ENCODE results near the gene SUMO2. TPM values are rescaled to one million over a fixed set of nuclear protein-coding genes. Genes with fewer than 3 reads are reported as not detected.

Gene SUMO2
- total and polyA plus RNA-seq, 2 donors from 2014 or later = 279 to 315 TPM

GRCh38 chr17:75191584-75191983, 8.8 kb upstream of the SUMO2 start:
- no peak for TF ChIP-seq CTCF (IDR thresholded peaks at IDR 0.05; ENCODE audit: borderline replicate concordance, extremely low read depth, insufficient read depth)
- no peak for FAIRE-seq
- intact Hi-C loops (cut with DNase I) = no loop called here

GRCh38 chr17:75188614-75189013, 5.9 kb upstream of the SUMO2 start:
- FAIRE-seq (no peak), DNase-seq (no peak)
- H3K4me3 ChIP-seq (ENCODE audit: low read length in 3 of 3) = no peak overlapping the region
- H3K9me3 ChIP-seq (ENCODE audit: control insufficient read depth in 2 of 3, insufficient read depth in 1 of 3, low read length in 3 of 3) = no peaks in the 10 kb centered on the region
- no peak overlapping the region for H3K9ac ChIP-seq (ENCODE audit: low read length in 3 of 3)
- intact Hi-C loops (cut with DNase I) = no loop called here
- H3K36me3 ChIP-seq (ENCODE audit: control insufficient read depth in 2 of 3, insufficient read depth in 3 of 3, low read length in 3 of 3) = no peaks in the 10 kb centered on the region
- H3K27me3 ChIP-seq (ENCODE audit: control insufficient read depth, insufficient read depth, low read length) = no peaks in the 10 kb centered on the region
- no peaks in the 10 kb centered on the region for H3K4me1 ChIP-seq (ENCODE audit: control insufficient read depth in 2 of 3, insufficient read depth in 2 of 3, low read depth in 1 of 3, low read length in 3 of 3)
- TF ChIP-seq CTCF (IDR thresholded peaks at IDR 0.05; ENCODE audit: borderline replicate concordance, extremely low read depth, insufficient read depth) = no peak
- H3K27ac ChIP-seq (ENCODE audit: low read depth in 2 of 2, low read length in 2 of 2) = no peak overlapping the region

More at GRCh38 chr17:75191584-75191983, 8.8 kb upstream of the SUMO2 start:
- DNase-seq = peak in 2 of 5 donors; percentile 13 to 27
- H3K4me1 ChIP-seq (ENCODE audit: control insufficient read depth in 2 of 3, insufficient read depth in 2 of 3, low read depth in 1 of 3, low read length in 3 of 3) = no peaks in the 10 kb centered on the region
- H3K9ac ChIP-seq (ENCODE audit: low read length in 3 of 3) = no peak overlapping the region
- H3K27me3 ChIP-seq (ENCODE audit: control insufficient read depth, insufficient read depth, low read length) = no peaks in the 10 kb centered on the region
- no peaks in the 10 kb centered on the region for H3K9me3 ChIP-seq (ENCODE audit: control insufficient read depth in 2 of 3, insufficient read depth in 1 of 3, low read length in 3 of 3)
- no peak overlapping the region for H3K27ac ChIP-seq (ENCODE audit: low read depth in 2 of 2, low read length in 2 of 2)
- no peak overlapping the region for H3K4me3 ChIP-seq (ENCODE audit: low read length in 3 of 3)
- no peaks in the 10 kb centered on the region for H3K36me3 ChIP-seq (ENCODE audit: control insufficient read depth in 2 of 3, insufficient read depth in 3 of 3, low read length in 3 of 3)

- Histone ChIP-seq H3K4me3 (ENCODE audit: low read length in 3 of 3) (no peak overlapping the region), H3K27me3 (ENCODE audit: control insufficient read depth, insufficient read depth, low read length) (no peaks in the 10 kb centered on the region), H3K9ac (ENCODE audit: low read length in 3 of 3) (no peak overlapping the region), H3K36me3 (ENCODE audit: control insufficient read depth in 2 of 3, insufficient read depth in 3 of 3, low read length in 3 of 3) (peaks cover 0 to 5% (median 0%) of the 10 kb centered on the region in 3 donors), H3K4me1 (ENCODE audit: control insufficient read depth in 2 of 3, insufficient read depth in 2 of 3, low read depth in 1 of 3, low read length in 3 of 3) (peaks cover 0 to 8% (median 0%) of the 10 kb centered on the region in 3 donors), H3K9me3 (ENCODE audit: control insufficient read depth in 2 of 3, insufficient read depth in 1 of 3, low read length in 3 of 3) (no peaks in the 10 kb centered on the region), H3K27ac (ENCODE audit: low read depth in 2 of 2, low read length in 2 of 2) (no peak overlapping the region)
- TF ChIP-seq CTCF (IDR thresholded peaks at IDR 0.05; ENCODE audit: borderline replicate concordance, extremely low read depth, insufficient read depth) = no peak
- FAIRE-seq (no peak), DNase-seq (no peak)
- intact Hi-C loops (cut with DNase I) = no loop called here
Observed at GRCh38 chr17:75183999-75184884, 1.5 kb upstream of the SUMO2 start.
